ENCODE data around the gene RFNG. TPM values are rescaled to one million over a fixed set of nuclear protein-coding genes. Genes with fewer than 3 reads are reported as not detected.

RFNG gene
- total RNA-seq, 1 experiment from 2014 or later, result 52.0 TPM

DNA sequence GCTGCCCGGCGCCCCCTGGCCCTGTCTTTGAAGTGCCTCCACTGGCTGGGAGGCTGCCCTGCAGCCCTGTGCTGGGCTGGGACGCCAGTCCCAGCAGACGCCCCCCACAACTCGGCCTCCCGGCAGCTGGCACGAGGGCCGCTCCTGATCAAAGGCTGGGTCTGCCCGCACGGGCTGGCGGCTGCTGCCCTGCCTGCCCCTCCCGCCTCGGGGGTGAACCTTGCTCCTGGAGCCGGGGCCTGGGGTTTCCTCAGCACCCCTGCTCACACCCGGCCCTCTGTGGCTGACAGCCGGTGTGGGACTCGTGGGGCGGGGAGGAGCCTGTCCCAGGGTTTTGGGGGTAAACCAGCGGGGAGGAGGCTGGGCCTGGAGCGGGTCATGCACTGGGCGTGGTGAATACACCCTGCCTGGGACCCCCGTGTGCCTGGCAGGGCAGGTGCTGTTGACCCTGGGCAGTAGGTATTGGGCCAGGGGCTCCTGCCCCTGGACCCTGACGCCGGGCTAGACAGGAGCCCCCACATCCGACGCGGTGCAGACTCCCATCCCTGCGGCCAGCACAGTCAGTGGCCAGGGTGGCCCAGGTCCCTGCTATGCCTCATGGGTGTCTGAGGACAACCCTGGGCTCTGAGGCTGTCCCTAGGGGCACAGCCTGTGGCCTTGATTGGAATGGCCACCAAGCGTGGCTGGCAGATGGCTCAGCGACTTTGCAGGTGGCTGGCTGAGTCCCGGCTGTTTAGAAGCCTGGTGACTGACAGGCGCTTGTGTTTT lies 50.6 kb downstream of the RFNG start:
- Histone ChIP-seq H3K27ac (ENCODE audit: low read depth, low read length) (peak overlapping the region; percentile 21; the same call in 1 of the 2 replicates), H3K36me3 (ENCODE audit: control insufficient read depth in 1 of 2, insufficient read depth in 2 of 2, low read length in 2 of 2) (no peaks in the 10 kb centered on the region; a peak in 1 of 4 replicates), H3K9me2 (ENCODE audit: insufficient read depth) (no peaks in the 10 kb centered on the region), H3K9ac (ENCODE audit: low read length) (no peak overlapping the region), H3K27me3 (ENCODE audit: insufficient read depth, low read length) (no peaks in the 10 kb centered on the region), H4K20me1 (ENCODE audit: insufficient read depth) (no peaks in the 10 kb centered on the region), H3K9me3 (ENCODE audit: control insufficient read depth in 1 of 2, insufficient read depth in 1 of 2, low read depth in 1 of 2, low read length in 2 of 2) (no peaks in the 10 kb centered on the region), H3K4me1 (ENCODE audit: control insufficient read depth in 1 of 2, insufficient read depth in 2 of 2, low read length in 2 of 2) (peaks cover 44 to 60% of the 10 kb centered on the region in 2 experiments), H3K4me3 (replicated peaks in 1 of 2; ENCODE audit: low read depth in 1 of 2, low read length in 2 of 2) (no peak overlapping the region), H3K79me2 (ENCODE audit: insufficient read depth, low read length) (no peaks in the 10 kb centered on the region), H2AFZ (ENCODE audit: low read depth, low read length, poor library complexity, severe bottlenecking) (no peak overlapping the region), H3K4me2 (ENCODE audit: low read length) (no peak overlapping the region)
- intact Hi-C loops (cut with micrococcal nuclease), result no loop called here
- DNase-seq (ENCODE audit: low read depth, low spot score) (no peak), ATAC-seq (no peak)
- ChIA-PET RAD21 (ENCODE audit: low non-redundant PET in 1 of 2, low total read pairs in 2 of 2, uncharacterized antibody in 2 of 2, unreplicated experiment in 2 of 2) (no interaction called here), POLR2A (no interaction called here), CTCF (interaction anchor here (1.2 kb wide), 1 partner anchor 37 kb away, joined by 3 read pairs; the partner anchor contains the start of gene DCXR)
- no peak for TF ChIP-seq SIN3A (IDR thresholded peaks at IDR 0.05; ENCODE audit: low read depth)
- TF ChIP-seq, protein P1, sequence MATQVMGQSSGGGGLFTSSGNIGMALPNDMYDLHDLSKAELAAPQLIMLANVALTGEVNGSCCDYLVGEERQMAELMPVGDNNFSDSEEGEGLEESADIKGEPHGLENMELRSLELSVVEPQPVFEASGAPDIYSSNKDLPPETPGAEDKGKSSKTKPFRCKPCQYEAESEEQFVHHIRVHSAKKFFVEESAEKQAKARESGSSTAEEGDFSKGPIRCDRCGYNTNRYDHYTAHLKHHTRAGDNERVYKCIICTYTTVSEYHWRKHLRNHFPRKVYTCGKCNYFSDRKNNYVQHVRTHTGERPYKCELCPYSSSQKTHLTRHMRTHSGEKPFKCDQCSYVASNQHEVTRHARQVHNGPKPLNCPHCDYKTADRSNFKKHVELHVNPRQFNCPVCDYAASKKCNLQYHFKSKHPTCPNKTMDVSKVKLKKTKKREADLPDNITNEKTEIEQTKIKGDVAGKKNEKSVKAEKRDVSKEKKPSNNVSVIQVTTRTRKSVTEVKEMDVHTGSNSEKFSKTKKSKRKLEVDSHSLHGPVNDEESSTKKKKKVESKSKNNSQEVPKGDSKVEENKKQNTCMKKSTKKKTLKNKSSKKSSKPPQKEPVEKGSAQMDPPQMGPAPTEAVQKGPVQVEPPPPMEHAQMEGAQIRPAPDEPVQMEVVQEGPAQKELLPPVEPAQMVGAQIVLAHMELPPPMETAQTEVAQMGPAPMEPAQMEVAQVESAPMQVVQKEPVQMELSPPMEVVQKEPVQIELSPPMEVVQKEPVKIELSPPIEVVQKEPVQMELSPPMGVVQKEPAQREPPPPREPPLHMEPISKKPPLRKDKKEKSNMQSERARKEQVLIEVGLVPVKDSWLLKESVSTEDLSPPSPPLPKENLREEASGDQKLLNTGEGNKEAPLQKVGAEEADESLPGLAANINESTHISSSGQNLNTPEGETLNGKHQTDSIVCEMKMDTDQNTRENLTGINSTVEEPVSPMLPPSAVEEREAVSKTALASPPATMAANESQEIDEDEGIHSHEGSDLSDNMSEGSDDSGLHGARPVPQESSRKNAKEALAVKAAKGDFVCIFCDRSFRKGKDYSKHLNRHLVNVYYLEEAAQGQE (IDR thresholded peaks at IDR 0.05; ENCODE audit: low read depth), result no peak
- TF ChIP-seq TCF7L2 (IDR thresholded peaks at IDR 0.05; ENCODE audit: borderline replicate concordance, extremely low read depth, insufficient read depth, insufficient read length), result peak; percentile 54
- no peak for TF ChIP-seq POLR2A (IDR thresholded peaks at IDR 0.05; ENCODE audit: borderline replicate concordance, extremely low read depth, insufficient read depth, insufficient read length)
- no peak for TF ChIP-seq EZH2 (IDR thresholded peaks at IDR 0.05)
- no TSS peak for BruUV-seq (replicated peaks)
